PC-9 (cell line): ENCODE results near the gene NAA38.

Source experiments
- EZH2 ChIP-seq: fragments of 200-600 bp; sonication (generic); IDR thresholded peaks from 2 replicates; pipeline ENCODE4 v1.8.0; 2017; ENCODE audit warnings: antibody characterized with exemption, low read depth
- TF ChIP-seq, protein P1 (sequence below): fragments of 200-600 bp; sonication (generic); conservative IDR thresholded peaks from 2 replicates; pipeline ENCODE4 v1.6.1; 2017; ENCODE audit warnings: mixed run types, antibody characterized with exemption, mild to moderate bottlenecking, moderate library complexity

- TF ChIP-seq, protein P1, sequence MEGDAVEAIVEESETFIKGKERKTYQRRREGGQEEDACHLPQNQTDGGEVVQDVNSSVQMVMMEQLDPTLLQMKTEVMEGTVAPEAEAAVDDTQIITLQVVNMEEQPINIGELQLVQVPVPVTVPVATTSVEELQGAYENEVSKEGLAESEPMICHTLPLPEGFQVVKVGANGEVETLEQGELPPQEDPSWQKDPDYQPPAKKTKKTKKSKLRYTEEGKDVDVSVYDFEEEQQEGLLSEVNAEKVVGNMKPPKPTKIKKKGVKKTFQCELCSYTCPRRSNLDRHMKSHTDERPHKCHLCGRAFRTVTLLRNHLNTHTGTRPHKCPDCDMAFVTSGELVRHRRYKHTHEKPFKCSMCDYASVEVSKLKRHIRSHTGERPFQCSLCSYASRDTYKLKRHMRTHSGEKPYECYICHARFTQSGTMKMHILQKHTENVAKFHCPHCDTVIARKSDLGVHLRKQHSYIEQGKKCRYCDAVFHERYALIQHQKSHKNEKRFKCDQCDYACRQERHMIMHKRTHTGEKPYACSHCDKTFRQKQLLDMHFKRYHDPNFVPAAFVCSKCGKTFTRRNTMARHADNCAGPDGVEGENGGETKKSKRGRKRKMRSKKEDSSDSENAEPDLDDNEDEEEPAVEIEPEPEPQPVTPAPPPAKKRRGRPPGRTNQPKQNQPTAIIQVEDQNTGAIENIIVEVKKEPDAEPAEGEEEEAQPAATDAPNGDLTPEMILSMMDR = no peak
- TF ChIP-seq EZH2 = no peak
These were observed 20.9 kb upstream of the NAA38 start for GRCh38 chr17:7878234-7878633.
